Measurements from ENCODE around the gene DDI1. TPM values are rescaled to one million over a fixed set of nuclear protein-coding genes. Genes with fewer than 3 reads are reported as not detected.

DDI1 gene
- total RNA-seq, 1 experiment from 2014 or later: not detected

DNA sequence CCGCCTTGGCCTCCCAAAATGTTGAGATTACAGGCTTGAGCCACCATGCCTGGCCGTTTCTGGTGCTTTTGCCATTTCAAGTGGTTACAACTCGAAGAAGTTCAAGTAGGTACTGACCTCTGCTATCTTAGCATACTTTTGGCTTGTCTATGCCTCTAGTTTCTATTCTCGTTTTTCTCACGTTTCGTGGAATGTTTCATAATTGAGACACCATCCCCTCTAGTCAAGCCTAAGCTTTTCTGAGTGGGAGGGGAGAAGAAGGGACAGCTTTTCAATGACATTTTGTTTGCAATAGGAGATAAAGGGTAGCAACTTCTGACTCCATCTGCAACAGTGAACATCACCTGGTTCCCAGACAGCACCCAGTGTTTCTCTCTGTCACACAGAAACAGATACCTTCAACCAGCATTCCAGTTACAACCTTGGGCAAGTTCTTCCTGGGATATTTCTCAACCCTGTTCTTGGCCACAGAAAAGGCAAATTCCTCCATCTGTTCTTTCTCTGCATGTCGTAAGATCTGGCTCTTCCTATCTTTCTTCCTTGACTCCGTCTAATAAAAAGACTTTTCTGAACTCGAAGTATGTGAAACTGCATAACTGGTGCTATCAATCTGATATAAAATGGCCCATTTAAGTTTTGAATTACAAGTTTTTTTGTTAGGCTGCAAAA, 25.5 kb downstream of the DDI1 start:
- in situ Hi-C loops (cut with HindIII; ENCODE audit: low pct_unique_long_range_greater_than_20kb, low sequenced_read_pairs): no loop called here
- no peak for DNase-seq (ENCODE audit: low read depth, low spot score)

DNA sequence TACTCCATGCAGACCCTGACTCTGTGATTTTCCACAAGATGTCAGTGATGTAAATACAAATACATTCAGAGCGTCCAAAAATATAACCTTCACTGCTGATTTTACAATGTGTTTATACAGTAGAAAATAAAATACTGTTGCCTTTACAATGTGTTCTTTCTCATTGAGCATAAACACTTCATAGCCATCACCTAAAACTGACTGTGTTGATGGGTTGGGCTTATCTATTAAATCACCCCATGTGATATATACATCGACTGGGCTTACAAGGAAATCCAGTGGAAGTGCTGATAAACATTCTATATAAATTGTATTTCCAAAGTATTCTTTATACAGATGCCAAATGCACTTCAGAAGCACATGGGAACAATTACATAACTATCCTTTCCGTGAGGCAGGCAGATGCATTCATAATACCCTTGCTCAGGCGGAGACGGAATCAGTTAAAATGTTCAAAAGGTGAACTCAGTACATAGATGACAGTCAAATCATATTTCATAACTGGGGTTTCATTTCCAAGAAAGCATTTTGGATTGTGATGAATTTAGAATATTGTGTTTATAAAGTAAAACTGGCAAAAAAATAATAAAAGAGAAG, 27.7 kb downstream of the DDI1 start:
- in situ Hi-C loops (cut with HindIII; ENCODE audit: low pct_unique_long_range_greater_than_20kb, low sequenced_read_pairs): no loop called here

DNA sequence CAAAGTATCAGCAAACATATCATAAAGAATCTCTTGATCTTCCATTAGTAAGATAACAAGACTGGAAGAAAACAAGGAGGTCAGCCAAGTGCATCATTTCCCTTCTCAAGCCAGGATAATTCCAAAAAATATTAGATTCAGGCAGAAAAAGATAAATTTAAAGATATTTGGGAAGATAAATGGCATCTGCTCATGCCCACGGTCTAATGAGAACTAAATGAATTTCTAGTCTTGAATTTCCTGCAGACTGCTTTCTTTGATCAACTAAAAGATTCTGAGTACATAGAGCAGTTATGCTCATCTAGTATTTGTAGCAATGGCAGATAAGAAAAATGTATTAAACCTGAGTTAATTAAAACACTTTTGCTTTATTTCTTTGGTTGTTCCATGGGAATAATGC, 31.1 kb downstream of the DDI1 start:
- in situ Hi-C loops (cut with HindIII; ENCODE audit: low pct_unique_long_range_greater_than_20kb, low sequenced_read_pairs): no loop called here
- no peak for DNase-seq (ENCODE audit: low read depth, low spot score)

More for the DNA sequence above, 27.7 kb downstream of the DDI1 start:
- DNase-seq (ENCODE audit: low read depth, low spot score): no peak

GRCh38 chr11:104073950-104074705, 37.7 kb downstream of the DDI1 start:
- in situ Hi-C loops (cut with HindIII; ENCODE audit: low pct_unique_long_range_greater_than_20kb, low sequenced_read_pairs): no loop called here
- no peak for DNase-seq (ENCODE audit: low read depth, low spot score)

DNA sequence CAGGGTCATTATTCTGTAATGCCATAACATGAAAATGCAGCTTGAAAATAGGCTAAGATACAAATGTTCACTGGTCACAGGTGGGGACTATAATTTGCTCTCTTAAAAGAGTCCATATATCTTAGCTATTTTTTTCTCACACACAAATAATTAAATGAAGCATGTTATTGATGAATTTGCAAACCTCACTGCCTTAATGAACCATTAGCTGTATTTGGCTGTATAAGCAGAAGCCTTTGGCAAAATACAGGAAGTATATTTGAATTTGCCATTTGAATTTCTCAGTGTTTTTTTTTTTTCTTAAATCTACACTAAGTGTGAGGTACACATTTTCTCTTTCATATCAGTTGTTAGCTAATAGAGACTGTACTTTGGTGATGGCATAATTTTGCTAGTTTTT, 38.7 kb downstream of the DDI1 start:
- no peak for DNase-seq (ENCODE audit: low read depth, low spot score)
- in situ Hi-C loops (cut with HindIII; ENCODE audit: low pct_unique_long_range_greater_than_20kb, low sequenced_read_pairs): no loop called here

GRCh38 chr11:104075706-104076105, 39.3 kb downstream of the DDI1 start:
- DNase-seq (ENCODE audit: low read depth, low spot score): no peak
- in situ Hi-C loops (cut with HindIII; ENCODE audit: low pct_unique_long_range_greater_than_20kb, low sequenced_read_pairs): no loop called here

DNA sequence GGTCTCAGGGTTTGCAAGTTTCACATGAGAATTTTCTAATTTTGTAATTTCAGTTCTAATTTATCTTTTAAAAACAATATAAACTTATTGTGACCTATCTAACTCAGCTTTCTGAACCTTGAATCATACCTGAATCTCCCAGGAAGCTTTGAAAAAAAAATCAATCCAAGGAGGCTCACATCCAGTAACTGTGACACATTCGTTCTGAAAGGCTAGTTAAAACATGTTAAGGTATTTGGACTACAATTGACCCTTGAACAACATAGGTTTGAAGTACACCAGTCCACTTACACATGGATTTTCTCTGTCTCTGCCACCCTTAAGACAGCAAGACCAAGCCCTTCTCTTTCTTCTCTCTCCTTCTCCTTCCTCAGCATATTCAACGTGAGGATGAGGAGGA, 40.0 kb downstream of the DDI1 start:
- no peak for DNase-seq (ENCODE audit: low read depth, low spot score)
- in situ Hi-C loops (cut with HindIII; ENCODE audit: low pct_unique_long_range_greater_than_20kb, low sequenced_read_pairs): no loop called here

- in situ Hi-C loops (cut with HindIII; ENCODE audit: low pct_unique_long_range_greater_than_20kb, low sequenced_read_pairs): no loop called here
- no peak for DNase-seq (ENCODE audit: low read depth, low spot score)
Measured at GRCh38 chr11:104078245-104078644, 41.8 kb downstream of the DDI1 start.

- no peak for DNase-seq (ENCODE audit: low read depth, low spot score)
- in situ Hi-C loops (cut with HindIII; ENCODE audit: low pct_unique_long_range_greater_than_20kb, low sequenced_read_pairs): no loop called here
Measured at GRCh38 chr11:104078995-104079394, 42.6 kb downstream of the DDI1 start.

GRCh38 chr11:104086621-104087020, 50.2 kb downstream of the DDI1 start:
- in situ Hi-C loops (cut with HindIII; ENCODE audit: low pct_unique_long_range_greater_than_20kb, low sequenced_read_pairs): no loop called here

More at GRCh38 chr11:104086621-104087020, 50.2 kb downstream of the DDI1 start:
- no peak for DNase-seq (ENCODE audit: low read depth, low spot score)

Other genes with a start within 250 kb of the DDI1 start
- 9.9 and 11.9 TPM in 2 replicates for gene PDGFD, start 127.5 kb downstream of the DDI1 start, total RNA-seq (2014; rRNA removed; shearing (Covaris generic))